Progenitor cell of endocrine pancreas (in vitro differentiated cells): ENCODE data around the gene GOLPH3. TPM values are rescaled to one million over a fixed set of nuclear protein-coding genes. Genes with fewer than 3 reads are reported as not detected.

Experiments used
- DNase-seq: peaks from one replicate; pipeline ENCODE4 v3.0.0; 2021; ENCODE audit warnings: low spot score; ENCODE audit not compliant: unreplicated experiment
- H3K27ac Mint-ChIP-seq: 2 replicates; pipeline ENCODE4 v1.8.0; 2021; ENCODE audit warnings: mild to moderate bottlenecking, moderate library complexity, mixed read lengths
- H3K27me3 Mint-ChIP-seq: 2 replicates; pipeline ENCODE4 v1.8.0; 2021; ENCODE audit warnings: mixed read lengths
- H3K36me3 Mint-ChIP-seq: 2 replicates; pipeline ENCODE4 v1.8.0; 2022; ENCODE audit warnings: mixed read lengths; ENCODE audit not compliant: insufficient read depth
- H3K4me1 Mint-ChIP-seq: 2 replicates; pipeline ENCODE4 v1.8.0; 2021; ENCODE audit warnings: low read depth, mixed read lengths
- H3K4me3 Mint-ChIP-seq: 2 replicates; pipeline ENCODE4 v1.8.0; 2021; ENCODE audit warnings: low read depth, mild to moderate bottlenecking, moderate library complexity, mixed read lengths
- H3K9me3 Mint-ChIP-seq: 2 replicates; pipeline ENCODE4 v1.8.0; 2021; ENCODE audit warnings: low read depth, mixed read lengths
- CTCF ChIP-seq: fragments of 200-600 bp; sonication (generic); IDR thresholded peaks from one replicate; pipeline ENCODE4 v1.5.0; 2021; ENCODE audit warnings: antibody characterized with exemption, mild to moderate bottlenecking; ENCODE audit not compliant: unreplicated experiment
- total RNA-seq: library from RNA; stranded (reverse); gene quantifications from 2 replicates; pipeline ENCODE4 v1.2.1, GENCODE V29; 2021

GOLPH3 gene
- total RNA-seq, 1 donor from 2014 or later = 80.8 TPM

GRCh38 chr5:32153723-32154122, 20.4 kb downstream of the GOLPH3 start:
- no peak for TF ChIP-seq CTCF
- DNase-seq = no peak
- no peaks in the 10 kb centered on the region for H3K27me3 Mint-ChIP-seq
- peaks cover 9% of the 10 kb centered on the region for H3K36me3 Mint-ChIP-seq
- peaks cover 6% of the 10 kb centered on the region for H3K4me1 Mint-ChIP-seq
- H3K27ac Mint-ChIP-seq = no peak overlapping the region
- no peak overlapping the region for H3K4me3 Mint-ChIP-seq
- peaks cover 3% of the 10 kb centered on the region for H3K9me3 Mint-ChIP-seq

- peaks cover 3% of the 10 kb centered on the region for H3K9me3 Mint-ChIP-seq
- peaks cover 13% of the 10 kb centered on the region for H3K4me1 Mint-ChIP-seq
- no peak for TF ChIP-seq CTCF
- no peak overlapping the region for H3K27ac Mint-ChIP-seq
- no peak overlapping the region for H3K4me3 Mint-ChIP-seq
- peaks cover 7% of the 10 kb centered on the region for H3K36me3 Mint-ChIP-seq
- no peak for DNase-seq
- H3K27me3 Mint-ChIP-seq = no peaks in the 10 kb centered on the region
These were observed 22.9 kb downstream of the GOLPH3 start for GRCh38 chr5:32151198-32151597.

- H3K27me3 Mint-ChIP-seq = no peaks in the 10 kb centered on the region
- no peak overlapping the region for H3K27ac Mint-ChIP-seq
- DNase-seq = no peak
- no peak for TF ChIP-seq CTCF
- H3K36me3 Mint-ChIP-seq = peaks cover 10% of the 10 kb centered on the region
- peaks cover 16% of the 10 kb centered on the region for H3K4me1 Mint-ChIP-seq
- H3K4me3 Mint-ChIP-seq = no peak overlapping the region
- H3K9me3 Mint-ChIP-seq = peaks cover 3% of the 10 kb centered on the region
These were observed 23.8 kb downstream of the GOLPH3 start for GRCh38 chr5:32150366-32150765.

- DNase-seq = no peak
- Mint-ChIP-seq H3K4me1 (peaks cover 13% of the 10 kb centered on the region), H3K27ac (no peak overlapping the region), H3K9me3 (peaks cover 3% of the 10 kb centered on the region), H3K4me3 (no peak overlapping the region), H3K27me3 (no peaks in the 10 kb centered on the region), H3K36me3 (peaks cover 17% of the 10 kb centered on the region)
- no peak for TF ChIP-seq CTCF
These were observed 26.2 kb downstream of the GOLPH3 start for GRCh38 chr5:32147959-32148358.

GRCh38 chr5:32147236-32147635, 26.9 kb downstream of the GOLPH3 start:
- Mint-ChIP-seq H3K27me3 (no peaks in the 10 kb centered on the region), H3K4me3 (no peak overlapping the region), H3K4me1 (peaks cover 13% of the 10 kb centered on the region), H3K27ac (no peak overlapping the region), H3K36me3 (peaks cover 18% of the 10 kb centered on the region), H3K9me3 (peaks cover 3% of the 10 kb centered on the region)
- TF ChIP-seq CTCF = no peak
- DNase-seq = no peak

GRCh38 chr5:32145378-32145777, 28.7 kb downstream of the GOLPH3 start:
- no peak for DNase-seq
- no peak for TF ChIP-seq CTCF
- no peaks in the 10 kb centered on the region for H3K27me3 Mint-ChIP-seq
- peaks cover 21% of the 10 kb centered on the region for H3K36me3 Mint-ChIP-seq
- H3K4me1 Mint-ChIP-seq = peaks cover 12% of the 10 kb centered on the region
- H3K27ac Mint-ChIP-seq = no peak overlapping the region
- H3K9me3 Mint-ChIP-seq = no peaks in the 10 kb centered on the region
- H3K4me3 Mint-ChIP-seq = no peak overlapping the region
